NCI-H226 (cell line): ENCODE measurements around the gene CYLD.

ENCODE experiments used
- DNase-seq: peaks from one replicate; pipeline ENCODE4 v3.0.0-alpha.2; 2015

Gene CYLD

GRCh38 chr16:50741225-50741780 is 583 bp upstream of the CYLD start:
- DNase-seq = peak; percentile 60

GRCh38 chr16:50742576-50743200 is 802 bp downstream of the CYLD start:
- DNase-seq = no peak

GRCh38 chr16:50743581-50744225 is 1.8 kb downstream of the CYLD start:
- no peak for DNase-seq

GRCh38 chr16:50744881-50745280 is 3.0 kb downstream of the CYLD start:
- DNase-seq = peak; percentile 23

GRCh38 chr16:50745940-50746339 is 4.1 kb downstream of the CYLD start:
- no peak for DNase-seq

- no peak for DNase-seq
Observed at GRCh38 chr16:50747207-50747956, 5.5 kb downstream of the CYLD start.

- DNase-seq = no peak
Observed at GRCh38 chr16:50751528-50751927, 9.6 kb downstream of the CYLD start.

- DNase-seq = no peak
Observed at GRCh38 chr16:50752471-50753235, 10.8 kb downstream of the CYLD start.

- DNase-seq = no peak
Observed at GRCh38 chr16:50756473-50756872, 14.6 kb downstream of the CYLD start.

GRCh38 chr16:50761267-50761666 is 19.4 kb downstream of the CYLD start:
- DNase-seq = no peak

GRCh38 chr16:50762241-50762640 is 20.4 kb downstream of the CYLD start:
- no peak for DNase-seq

GRCh38 chr16:50763211-50763610 is 21.3 kb downstream of the CYLD start:
- DNase-seq = no peak

GRCh38 chr16:50765260-50765659 is 23.4 kb downstream of the CYLD start:
- DNase-seq = no peak

- DNase-seq = no peak
Observed at GRCh38 chr16:50765861-50766260, 24.0 kb downstream of the CYLD start.

- DNase-seq = no peak
Observed at GRCh38 chr16:50767197-50767596, 25.3 kb downstream of the CYLD start.

- DNase-seq = peak; percentile 7
Observed at GRCh38 chr16:50771366-50771765, 29.5 kb downstream of the CYLD start.

- DNase-seq = no peak
Observed at GRCh38 chr16:50774405-50774804, 32.5 kb downstream of the CYLD start.

- DNase-seq = no peak
Observed at GRCh38 chr16:50774960-50775359, 33.1 kb downstream of the CYLD start.

GRCh38 chr16:50776037-50776436 is 34.2 kb downstream of the CYLD start:
- DNase-seq = no peak

GRCh38 chr16:50778284-50779163 is 36.6 kb downstream of the CYLD start:
- DNase-seq = no peak

- no peak for DNase-seq
Observed at GRCh38 chr16:50781043-50781442, 39.2 kb downstream of the CYLD start.

- no peak for DNase-seq
Observed at GRCh38 chr16:50781518-50781917, 39.6 kb downstream of the CYLD start.
